ENCODE measurements around the gene SZT2.
"Not testable (repeated sequence)": the region's sequence is repeated elsewhere in the genome, so short reads cannot be mapped to it uniquely, and the experiment has no call there.

SZT2 gene

DNA sequence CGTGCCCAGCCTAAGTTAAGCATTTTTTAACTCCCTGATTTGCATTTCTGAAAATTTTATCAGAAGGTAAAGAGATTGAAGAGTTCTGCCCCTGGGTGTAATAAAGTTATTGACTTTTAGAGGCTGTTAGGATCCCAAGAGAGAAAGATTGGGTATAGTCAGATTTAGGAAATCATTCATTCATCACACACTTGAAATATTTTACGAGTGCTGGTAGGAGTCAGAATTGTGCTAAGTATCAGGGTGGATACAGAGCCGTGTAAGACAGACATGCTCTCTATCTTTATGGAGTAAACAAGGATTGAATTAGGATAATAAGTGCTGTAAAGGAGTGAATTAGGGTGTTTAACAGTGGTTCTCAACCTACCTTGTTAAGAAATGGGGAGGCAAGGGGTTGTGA, 3.0 kb downstream of the SZT2 start:
- no peak for DNase-seq

DNA sequence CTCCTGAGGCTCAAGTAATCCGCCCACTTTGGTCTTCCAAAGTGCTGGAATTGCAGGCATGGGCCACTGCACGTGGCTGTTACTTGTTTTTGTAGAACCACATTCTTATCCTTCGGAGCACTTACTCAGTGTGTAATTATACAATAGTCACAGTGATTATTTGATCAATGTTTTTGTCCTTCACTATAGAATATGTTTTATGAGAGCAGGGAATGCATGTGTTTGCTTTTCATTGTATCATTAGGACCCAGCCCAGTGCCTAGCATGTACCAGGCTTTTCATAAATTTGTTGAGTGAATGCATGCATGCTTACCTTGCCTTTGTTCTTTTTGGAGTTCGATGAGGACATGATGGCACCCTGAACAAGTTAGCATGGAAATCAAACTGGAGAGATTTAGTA, 5.8 kb downstream of the SZT2 start:
- no peak for DNase-seq

DNA sequence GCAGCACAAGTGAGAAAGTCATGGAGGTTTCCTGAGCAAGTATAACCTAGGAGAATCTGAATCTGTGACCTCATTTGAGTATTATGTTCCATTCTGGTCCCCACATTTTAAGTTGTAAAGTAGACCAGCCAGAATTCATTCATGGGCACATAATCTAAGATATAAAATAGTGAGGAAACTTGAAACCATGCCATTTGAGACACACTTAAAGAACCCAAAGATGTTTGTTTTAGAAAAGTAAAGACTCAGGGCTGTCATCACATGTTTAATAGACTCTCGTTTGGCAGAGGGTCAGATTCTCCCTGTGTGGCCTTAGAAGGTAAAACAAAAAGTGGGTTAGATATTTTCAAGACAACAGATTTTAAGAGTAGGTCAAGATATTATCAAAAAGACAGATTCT, 6.4 kb downstream of the SZT2 start:
- DNase-seq: no peak

DNA sequence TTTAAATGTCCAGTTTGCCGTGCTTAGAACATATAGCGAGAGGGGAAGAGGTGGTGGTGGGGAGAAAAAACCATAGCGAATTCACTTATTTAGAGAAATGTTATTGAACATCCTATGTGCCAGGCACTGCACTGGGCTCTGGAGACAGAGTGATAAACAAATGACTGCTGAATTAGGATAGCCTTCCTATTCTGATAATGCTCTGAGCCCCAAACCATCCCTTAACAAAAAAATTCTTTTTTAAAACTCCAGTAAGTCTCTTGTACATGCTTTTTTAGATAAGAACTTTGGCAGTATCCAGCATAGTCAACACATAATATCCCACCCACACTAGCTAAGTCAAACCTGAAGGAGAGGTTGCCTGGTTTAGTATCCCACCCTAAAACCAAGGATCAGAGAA, 8.5 kb downstream of the SZT2 start:
- DNase-seq: no peak

DNA sequence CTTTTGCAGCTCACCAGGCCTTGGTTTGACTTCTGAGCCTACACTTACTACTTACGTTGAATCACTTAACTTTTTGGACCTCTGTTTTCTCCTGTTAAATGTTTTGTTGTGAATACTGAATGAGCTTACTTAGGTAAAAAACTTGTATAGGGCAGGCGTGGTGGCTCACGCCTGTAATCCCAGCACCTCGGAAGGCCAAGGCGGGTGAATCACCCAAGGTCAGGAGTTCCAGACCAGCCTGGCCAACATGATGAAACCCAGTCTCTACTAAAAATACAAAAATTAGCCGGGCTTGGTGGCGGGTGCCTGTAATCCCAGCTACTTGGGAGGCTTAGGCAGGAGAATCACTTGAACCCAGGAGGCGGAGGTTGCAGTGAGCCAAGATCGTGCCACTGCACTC, 10.7 kb downstream of the SZT2 start:
- not testable (repeated sequence) for DNase-seq

DNA sequence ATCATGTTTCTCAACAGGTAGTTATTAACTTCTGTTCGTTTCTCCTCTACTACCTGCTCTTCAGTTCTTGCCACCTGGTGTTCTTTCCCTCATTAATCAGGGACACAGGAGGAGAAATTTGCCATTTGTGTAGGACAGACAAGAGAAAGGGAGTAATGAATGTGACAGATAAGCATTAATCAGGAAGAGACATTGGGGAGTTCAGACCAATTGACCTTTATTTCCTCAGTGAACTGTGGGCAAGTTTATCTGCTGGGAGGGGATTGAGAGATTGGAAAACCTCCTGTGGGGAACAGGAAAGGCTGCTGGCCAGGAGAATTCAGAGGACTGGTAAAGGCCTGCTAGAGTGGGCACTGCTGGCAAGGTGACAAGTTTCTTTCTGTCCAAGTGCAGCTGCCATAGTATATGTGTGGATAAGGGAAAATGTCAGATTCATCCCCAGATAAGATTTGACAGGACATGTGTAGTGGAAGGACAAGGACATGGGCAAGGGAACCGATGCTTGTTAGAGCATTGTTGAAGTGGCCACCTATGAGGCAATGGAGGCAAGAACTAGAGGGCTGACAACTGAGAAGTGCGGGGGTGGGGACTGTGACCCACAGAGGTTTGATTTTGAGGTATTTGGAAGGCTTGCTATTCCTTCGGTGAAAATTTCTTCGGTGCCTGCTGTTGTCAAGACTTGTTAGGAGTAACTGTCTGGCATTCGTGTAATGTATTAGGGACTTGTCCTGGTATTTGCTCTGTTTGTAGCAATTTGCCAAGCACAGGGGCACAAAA, 12.6 kb downstream of the SZT2 start:
- no peak for DNase-seq

DNA sequence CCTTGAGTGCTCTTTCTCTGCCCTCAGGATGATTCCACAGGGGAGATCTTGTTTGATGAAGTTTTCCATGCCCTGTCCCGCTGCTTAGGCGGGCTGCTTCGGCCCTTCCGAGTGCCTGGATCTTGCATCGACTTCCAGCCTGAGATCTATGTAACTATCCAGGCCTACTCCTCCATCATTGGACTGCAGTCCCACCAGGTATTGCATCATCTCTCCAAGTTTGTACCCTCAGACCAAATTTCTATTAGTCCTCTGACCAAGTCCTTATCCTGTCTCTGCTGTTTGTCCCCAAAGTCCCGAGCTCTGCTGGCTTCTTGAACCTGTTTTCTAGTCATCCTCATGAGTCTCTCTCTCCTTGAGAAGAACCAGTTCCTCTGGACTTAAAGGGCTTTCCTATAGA, 14.7 kb downstream of the SZT2 start:
- DNase-seq: no peak

DNA sequence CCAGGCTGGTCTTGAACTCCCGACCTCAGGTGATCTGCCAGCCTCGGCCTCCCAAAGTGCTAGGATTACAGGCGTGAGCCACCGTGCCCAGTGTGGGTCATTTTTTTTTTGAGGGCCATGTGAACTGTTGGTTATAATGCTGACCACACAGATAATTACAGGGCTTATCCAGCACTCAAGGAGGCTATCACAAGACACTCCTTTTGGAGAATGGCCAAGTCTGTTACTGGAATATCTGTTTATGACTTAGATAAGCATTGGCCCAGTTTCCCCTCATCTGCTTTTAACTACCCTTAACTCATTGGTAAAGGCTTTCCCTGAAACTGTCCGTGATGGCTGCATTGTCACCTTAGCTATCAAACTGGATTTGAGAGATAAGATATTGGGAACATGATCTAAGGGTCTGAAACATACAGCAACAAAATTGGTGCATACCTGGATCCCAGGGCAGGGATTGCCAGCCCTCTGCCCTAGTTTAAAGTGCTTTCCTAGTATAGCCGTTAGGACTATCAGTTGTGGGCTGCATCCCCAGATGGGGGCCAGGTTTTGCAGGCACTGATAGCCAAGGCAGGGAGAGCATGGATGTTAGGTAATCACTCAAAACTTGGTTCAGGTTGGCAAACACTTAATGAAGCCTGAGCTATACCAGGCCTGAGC, 15.6 kb downstream of the SZT2 start:
- DNase-seq: no peak

DNA sequence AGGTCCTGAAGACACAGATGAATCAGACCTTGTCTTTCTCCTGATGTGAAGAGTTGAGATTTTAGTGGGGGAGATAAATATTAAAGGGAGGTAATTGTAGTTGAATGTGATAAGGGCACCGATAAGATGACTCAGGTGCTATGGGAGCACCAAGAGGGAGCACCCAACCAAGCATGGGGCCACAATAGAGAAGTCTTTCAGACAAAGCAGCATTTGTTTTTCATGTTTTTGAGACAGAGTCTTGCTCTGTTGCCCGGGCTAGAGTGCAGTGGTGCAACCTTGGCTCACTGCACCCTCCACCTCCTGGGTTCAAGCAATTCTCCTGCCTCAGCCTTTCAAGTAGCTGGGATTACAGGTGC, 16.2 kb downstream of the SZT2 start:
- DNase-seq: no peak

DNA sequence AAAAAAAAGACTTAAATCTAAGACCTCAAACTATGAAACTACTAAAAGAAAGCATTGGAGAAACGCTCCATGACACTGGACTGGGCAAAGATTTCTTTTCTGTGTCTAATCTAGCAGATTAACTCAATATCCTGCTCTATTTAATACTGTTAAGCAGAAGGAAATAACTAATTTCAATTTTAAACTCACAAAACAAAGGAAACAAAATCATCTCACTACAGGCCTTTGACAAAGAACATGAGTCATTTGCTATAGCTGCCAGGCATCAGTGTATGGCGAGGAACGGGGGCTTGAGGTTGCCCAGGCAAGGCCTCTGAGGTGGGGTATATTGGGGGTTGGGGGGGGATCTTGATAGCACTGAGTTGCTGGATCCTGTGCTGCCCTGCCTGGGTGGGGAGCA, 20.9 kb downstream of the SZT2 start:
- no peak for DNase-seq

DNA sequence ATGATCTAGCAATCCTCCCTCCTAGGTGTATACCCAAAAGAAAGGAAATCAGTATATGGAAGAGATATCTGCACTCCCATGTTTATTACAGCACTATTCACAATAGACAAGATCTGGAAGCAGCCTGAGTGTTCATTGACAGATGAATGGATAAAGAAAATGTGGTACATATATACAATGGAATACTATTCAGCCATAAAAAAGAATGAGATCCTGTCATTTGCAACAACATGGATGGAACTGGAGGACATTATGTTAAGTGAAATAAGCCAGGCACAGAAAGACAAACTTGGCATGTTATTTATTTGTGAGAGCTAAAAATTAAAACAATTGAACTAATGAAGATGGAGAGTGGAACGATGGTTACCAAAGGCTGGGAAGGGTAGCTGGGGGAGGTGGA, 23.7 kb downstream of the SZT2 start:
- not testable (repeated sequence) for DNase-seq

DNA sequence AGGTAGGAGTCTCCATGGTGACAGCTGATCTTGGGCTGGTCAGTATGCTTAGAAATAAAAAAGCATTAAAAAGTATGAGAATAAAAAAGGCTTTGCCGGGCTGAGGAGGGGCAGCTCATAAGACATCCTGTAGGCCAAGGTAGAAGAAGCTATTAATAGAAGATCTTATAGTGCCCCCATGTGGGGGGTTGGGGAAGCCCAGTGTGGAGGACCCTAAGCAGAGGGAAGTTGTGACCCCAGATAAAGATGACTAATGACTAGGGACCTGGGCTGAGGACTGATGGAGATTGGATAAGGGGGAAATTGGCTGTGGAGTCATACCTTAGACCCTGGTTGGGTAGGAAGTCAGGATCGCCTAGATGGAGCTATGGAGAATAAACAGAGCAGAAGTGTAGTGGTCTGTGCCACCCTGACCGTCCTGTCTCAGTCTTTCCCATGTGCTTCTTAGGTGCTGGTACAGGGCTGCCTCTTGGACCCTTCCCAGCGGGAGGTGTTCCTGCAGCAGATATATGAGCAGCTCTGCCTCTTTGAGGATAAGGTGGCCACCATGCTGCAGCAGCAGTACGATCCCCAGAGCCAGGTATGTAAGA, 25.0 kb downstream of the SZT2 start:
- peak; percentile 62 for DNase-seq

DNA sequence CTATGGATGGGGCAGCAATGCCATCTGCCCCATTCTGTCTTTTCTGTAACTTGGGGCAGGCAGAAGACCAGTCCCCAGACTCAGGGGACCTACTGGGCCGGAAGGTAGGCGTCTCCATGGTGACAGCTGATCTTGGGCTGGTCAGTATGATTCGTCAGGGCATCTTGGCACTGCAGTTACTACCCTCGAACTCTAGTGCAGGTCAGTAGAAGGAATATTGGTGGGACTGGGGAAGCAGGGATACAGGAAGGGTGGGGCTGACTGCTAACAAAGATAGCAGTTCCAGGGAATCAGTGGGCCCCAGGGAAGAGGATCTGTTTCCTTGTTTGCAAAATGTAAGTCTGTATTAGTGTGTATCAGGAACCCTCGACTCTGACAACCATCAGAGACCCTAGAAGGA, 26.2 kb downstream of the SZT2 start:
- no peak for DNase-seq

DNA sequence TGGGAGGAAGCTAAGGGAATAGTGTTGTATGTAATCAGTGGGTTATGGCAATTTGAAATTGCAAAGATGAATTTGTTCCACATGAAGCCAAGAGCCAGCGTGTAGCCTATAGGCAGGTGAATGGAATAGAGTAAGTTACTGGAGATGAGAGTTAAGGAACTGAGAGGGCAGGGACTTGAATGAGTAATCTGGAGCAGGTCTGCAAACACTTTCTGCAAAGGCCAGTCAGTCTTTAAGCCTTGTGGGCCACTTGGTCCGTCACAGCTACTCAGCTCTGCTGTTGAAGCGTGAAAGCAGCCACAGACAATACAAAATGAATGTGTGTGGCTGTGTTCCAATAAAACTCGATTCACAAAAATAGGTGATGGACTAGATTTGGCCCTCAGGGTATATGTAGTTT, 29.2 kb downstream of the SZT2 start:
- no peak for DNase-seq

DNA sequence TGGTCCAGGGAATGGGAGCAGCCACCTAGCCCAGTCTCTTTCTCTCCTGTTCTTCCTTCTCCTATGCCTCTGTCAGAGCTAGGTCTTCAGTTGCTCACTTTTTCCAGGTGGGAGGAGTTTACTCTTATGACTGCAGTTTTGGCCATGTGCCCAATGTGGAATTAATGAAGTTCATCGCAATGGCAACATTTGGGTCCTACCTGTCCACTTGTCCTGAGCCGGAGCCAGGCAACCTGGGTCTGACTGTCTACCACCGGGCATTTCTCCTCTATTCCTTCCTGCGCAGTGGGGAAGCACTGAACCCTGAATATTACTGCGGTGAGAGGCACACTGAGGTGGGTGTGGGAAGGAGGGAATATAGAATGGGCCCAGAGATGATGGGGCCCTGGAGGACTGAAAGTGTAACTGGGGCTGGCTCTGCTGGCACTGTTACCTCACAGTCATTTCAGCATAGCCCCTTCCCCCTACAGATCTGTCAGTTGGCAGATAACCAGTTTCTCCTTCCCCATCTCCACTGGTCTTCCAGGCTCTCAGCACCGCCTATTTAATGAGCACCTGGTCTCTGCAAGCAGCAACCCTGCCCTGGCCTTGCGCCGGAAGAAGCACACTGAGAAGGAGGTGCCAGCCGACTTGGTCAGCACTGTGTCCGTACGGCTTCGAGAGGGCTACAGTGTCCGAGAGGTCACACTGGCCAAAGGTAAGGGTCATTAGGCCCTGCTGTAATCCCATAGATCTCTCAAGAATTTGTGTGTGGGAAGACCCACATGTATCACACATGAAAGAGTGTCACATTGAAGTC, 30.1 kb downstream of the SZT2 start:
- no peak for DNase-seq

DNA sequence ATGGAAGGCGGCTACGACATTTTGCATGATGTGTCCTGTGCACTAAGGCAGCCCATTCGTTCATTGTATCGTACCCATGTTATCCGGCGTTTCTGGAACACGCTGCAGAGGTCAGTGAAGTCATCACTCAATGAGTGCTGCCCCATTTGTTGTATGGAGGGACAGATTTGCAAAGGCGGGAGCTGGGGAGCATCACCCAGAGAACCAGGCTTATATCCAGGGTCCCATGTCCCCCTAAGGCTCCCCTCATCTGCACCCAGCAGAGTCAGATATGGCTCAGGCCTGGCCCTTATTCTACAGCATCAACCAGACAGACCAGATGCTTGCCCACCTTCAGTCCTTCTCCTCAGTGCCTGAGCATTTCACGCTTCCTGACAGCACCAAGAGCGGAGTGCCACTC, 31.2 kb downstream of the SZT2 start:
- no peak for DNase-seq

DNA sequence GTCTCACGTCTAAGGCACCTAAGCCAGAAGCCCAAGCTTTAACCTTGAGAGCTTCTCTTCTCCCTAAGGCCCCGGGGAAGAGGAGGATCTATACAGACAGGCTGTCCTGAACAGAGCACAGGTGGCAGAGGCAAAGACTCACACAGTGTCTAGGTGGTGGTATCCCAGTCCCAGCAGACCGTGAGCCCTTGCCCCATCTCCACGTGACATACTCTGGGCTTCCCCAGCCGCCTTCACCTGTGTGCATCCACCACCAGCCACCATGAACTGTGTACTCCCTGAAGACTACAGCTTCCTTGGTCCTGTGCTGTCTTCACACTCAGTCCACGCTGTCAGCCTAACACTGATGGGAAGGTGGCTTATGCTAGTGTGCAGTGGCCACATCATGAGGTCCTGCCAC, 31.7 kb downstream of the SZT2 start:
- no peak for DNase-seq

DNA sequence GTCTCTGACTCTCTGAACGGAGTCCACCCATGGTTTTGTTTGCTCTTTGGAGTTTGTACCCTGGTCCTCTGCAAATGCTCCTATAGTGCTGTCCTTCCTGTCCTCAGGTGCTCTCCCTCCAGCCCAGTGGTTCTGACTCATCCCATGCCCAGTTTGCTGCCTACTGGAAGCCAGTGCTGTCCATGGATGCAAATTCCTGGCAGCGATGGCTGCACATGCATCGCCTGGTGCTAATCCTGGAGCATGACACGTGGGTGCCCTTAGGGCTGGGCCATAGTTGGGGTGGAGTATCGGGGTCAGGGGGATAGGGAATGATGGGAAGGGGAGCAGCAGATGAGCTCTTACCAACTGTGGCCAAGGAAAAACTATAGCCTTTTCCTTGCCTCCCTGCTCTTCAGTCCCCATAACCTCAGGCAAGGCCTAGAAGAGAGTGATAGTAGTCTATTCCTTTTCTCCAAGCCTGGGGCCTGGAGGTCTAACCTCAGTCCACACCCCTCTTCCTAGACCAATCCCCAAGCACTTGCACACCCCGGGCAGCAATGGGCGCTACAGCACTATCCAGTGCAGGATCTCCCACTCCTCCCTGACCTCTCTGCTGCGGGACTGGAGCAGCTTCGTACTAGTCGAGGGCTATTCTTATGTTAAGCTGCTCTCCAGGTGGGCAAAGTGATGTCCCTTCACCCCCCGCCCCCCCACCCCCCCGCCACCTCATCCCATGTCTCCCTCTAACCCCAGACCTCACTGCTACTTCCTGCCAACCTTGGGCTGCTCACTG, 32.5 kb downstream of the SZT2 start:
- no peak for DNase-seq

DNA sequence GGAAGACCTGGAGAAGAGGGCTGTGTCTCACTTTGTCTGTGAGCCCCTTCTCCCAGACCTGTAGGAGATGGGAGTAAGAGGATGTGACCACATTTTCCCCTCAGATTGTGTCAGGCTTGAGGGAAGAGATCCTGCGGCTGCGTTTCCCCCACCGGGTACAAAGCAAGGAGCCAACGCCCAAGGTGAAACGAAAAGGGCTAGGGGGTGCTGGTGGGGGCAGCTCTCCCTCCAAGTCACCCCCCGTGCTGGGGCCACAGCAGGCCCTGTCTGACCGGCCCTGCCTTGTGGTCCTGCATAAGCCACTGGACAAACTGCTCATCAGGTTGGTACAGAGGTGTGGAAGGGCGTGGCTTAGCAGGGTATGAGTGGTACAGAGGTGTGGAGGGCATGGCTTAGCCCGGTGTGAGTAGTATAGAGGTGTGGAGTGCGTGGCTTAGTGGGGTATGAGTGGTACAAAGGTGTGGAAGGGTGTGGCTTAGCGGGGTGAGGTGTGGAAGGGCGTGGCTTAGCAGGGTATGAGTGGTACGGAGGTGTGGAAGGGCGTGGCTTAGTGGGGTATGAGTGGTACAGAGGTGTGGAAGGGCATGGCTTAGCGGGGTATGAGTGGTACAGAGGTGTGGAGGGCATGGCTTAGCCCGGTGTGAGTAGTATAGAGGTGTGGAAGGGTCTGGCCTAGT, 33.4 kb downstream of the SZT2 start:
- DNase-seq: no peak

DNA sequence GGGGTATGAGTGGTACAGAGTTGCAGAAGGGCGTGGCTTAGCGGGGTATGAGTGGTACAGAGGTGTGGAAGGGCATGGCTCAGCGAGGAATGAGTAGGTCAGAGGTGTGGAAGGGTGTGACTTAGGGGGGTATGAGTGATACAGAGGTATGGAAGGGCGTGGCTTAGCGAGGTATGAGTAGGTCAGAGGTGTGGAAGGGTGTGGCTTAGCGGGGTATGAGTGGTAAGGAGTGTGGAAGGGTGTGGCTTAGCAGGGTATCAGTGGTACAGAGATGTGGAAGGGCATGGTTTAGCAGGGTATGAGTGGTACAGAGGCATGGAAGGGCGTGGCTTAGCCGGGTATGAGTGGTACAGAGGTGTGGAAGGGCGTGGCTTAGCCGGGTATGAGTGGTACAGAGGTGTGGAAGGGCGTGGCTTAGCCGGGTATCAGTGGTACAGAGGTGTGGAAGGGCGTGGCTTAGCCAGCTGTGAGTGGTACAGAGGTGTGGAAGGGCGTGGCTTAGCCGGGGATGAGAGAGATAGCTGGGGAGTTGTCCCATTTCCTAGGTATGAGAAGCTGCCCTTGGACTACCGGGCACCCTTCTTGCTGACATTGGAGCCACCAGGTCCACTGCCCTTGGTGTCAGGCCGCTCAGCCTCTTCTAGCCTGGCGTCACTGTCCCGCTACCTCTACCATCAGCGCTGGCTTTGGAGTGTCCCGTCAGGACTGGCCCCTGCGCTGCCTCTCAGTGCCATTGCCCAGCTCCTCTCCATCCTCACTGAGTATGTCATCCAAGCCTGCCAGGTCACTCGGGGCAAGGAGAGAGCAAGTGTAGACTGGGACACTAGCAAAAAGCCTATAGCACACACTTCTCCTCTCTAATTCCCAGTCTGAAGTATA, 34.2 kb downstream of the SZT2 start:
- DNase-seq: no peak

DNA sequence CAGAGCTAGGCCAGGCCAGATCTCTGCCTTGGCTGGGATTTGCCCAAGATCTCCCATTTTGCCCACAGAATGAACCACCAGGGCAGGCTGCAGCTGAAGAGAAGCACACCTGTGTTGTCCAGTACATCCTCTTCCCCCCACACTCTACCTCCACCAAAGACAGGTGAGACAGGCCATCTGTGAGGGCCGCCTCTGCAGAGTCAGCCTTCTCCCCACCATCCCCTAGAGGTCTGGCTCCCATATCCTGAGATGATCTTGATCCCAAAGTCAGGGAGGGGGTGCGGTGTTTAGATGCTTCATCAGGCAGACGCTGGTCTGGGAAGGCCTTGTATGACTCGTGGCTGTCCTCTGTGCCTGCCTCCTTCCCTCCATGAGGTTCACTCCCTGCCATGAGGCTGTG, 35.3 kb downstream of the SZT2 start:
- DNase-seq: no peak

Data from CD4-positive, alpha-beta T cell treated with Interleukin-15 for 1 hour (primary cell).